GM21447 (cell line): Measurements from ENCODE around the gene OR7G2.

Source experiments
- ATAC-seq: cut with Tn5 transposase; IDR thresholded peaks from one replicate; pipeline ENCODE4 v1.9.1; 2021; ENCODE audit not compliant: unreplicated experiment

Gene OR7G2

DNA sequence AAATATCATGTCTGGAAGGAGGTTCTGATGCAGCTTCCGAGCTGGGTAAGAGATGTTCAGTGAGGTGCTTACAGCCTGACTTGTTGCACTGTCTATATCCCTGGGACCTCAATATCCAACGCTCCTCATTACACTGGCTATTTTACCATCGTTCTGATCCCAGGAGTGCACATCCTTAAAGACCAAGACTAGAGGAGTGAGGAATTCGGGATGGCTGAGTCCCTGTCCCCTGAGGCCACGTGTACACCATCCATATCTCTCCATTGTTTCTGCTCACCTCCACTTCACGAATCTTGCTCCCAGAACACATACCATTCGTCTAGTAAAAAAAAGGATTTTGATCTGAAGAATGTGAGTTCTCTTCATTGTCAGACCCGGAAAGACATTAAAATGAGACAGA, at the start of gene OR7G2:
TSS of gene OR7G2 (minus strand) at position 101 of the 400 bp plus-strand sequence. CDS start 4,232 bp downstream, outside the sequence.
- ATAC-seq, result no peak

DNA sequence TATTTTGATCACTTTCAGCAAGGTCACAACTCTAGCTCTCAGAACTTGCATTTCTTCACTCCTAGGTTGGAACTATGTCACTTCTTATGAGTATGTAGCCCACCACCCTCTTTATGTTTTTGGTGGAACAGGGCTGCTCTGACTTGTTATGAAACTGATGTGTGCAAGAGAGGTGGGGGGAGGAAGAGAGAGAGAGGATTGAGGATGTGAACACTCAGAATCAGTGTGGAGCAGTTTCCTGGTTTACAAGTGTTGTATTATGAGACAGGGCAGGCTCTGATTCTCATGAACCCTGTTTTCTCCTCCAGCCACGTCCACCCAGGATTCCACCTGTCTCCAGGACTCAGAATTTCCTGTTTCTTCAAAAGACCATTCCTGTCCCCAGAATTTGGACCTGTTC, 49.0 kb upstream of the OR7G2 start:
- ATAC-seq, result no peak

DNA sequence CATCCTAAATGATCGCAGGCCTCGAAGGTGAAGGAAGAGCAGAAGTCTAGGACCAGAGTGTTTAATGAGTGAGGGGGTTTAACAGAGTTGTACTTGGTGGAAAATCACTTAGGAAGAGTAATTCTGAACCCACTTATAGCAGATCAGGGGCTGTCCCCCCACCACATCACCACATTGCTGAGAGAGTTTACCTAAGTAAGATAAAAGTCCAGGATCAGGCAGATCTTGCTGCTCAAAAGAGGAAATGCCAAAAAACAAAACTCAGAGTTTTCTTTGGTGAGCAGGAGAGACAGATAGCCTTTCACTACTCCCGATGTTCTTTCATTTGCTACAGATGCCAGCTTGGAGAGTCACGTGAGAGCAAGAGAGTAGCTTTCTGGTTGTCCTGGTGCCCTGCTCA, 48.3 kb upstream of the OR7G2 start:
- no peak for ATAC-seq

DNA sequence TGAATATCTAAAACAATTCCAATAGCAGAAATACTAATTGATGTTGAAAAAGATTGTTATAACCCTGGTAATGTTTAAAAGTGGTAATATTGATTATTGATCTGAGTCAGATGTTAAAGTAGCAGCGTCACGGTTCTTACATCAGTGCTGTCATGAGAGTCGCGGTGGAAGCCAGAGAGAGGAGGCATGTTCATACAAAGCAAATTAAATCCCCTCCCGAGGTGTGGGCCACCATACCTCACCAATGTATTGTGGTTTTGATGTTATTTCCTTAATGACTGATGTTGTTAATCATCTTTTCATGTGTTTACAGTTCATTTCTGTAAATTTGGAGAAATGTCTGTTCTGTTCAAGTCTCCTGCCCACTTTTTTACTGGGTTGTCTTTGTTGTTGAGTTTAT, 44.1 kb upstream of the OR7G2 start:
- ATAC-seq, result no peak

DNA sequence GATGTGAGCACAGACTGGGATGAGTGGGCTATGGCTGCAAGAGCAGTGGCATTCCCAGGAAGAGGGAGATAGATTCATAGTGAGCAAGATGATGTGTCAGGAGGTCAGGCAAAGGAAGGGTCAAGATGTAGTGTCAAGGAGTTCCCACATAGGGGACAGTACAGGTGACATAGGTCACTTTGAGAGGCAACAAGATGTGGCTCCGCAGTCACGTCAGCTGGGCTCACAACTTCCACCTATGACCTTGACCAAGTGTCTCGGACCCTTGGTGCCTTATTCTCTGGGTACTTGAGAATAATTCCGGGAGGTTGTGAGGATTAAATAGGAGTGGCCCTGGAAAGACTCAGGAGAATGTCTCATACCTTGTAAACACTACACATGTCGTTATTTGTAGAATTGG, 43.4 kb upstream of the OR7G2 start:
- ATAC-seq, result no peak

DNA sequence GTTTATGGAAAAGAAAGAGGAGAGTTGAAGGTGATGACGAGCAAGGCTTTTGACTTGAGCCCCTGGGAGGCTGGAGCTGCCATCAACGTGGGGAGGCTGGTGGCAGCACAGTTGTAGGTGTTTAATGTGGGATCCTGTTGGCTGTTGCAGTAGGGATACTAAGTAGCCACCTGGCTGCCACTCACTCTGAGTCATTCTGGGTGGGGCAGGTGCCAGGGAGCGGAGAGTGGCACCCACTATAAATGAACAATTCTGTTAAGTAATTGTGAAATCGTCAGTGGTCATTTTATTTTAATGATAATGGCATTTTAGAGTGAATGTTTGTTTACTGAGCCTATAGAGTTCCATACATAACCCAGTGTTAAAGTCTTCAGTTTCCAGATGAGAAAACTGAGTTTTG, 42.7 kb upstream of the OR7G2 start:
- no peak for ATAC-seq

DNA sequence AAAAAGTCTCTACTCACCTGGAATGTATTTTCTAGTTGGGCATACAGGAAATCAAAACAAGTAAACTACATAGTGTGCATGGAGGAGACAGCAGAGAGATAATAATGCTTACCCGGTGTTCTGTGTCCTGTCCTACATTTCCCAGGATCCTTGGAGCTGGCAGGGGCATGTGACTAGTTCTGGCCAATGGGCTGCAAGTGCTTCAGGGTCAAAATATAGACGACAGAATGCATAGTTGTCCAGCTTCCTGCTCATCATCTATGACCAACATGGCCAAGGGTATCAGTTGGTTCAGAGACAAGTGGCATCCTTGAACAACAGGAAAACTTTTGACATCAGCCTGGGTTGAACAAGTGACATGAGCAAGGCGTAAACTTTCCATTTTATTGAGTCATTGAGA, 41.4 kb upstream of the OR7G2 start:
- ATAC-seq, result no peak

DNA sequence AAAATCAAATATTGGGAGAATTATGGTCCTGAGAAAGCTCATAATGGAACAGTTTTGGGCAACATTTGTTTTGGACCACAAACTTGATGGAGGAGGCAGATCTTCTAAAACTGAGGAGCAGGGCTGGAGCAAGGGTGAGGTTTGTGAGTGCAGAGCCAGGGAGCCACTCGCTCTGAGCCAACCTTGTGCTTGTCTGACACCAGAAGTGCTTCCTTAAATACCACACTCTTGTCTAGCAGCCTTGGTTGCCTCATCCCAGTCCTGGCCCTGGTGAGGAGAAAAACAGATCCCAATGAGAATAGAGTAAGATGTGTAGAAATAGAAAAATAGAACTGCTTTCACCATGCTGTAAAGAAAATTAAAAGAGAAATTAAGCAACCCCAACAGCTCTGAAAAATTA, 39.6 kb upstream of the OR7G2 start:
- no peak for ATAC-seq

DNA sequence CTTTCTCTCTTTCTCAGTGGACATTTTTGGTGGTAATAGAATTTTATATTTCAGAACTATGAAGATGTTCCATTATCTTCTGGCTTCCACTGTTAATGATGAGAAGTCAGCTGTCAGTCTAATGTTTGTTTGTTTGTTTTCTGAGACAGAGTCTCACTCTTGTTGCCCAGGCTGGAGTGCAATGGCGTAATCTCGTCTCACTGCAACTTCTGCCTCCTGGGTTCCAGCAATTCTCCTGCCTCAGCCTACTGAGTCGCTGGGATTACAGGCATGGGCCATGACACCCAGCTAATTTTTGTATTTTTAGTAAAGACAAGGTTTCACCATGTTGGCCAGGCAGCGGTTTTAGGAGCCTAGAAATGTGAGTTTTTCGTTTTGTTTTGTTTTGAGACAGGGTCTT, 37.6 kb upstream of the OR7G2 start:
- ATAC-seq, result no peak

DNA sequence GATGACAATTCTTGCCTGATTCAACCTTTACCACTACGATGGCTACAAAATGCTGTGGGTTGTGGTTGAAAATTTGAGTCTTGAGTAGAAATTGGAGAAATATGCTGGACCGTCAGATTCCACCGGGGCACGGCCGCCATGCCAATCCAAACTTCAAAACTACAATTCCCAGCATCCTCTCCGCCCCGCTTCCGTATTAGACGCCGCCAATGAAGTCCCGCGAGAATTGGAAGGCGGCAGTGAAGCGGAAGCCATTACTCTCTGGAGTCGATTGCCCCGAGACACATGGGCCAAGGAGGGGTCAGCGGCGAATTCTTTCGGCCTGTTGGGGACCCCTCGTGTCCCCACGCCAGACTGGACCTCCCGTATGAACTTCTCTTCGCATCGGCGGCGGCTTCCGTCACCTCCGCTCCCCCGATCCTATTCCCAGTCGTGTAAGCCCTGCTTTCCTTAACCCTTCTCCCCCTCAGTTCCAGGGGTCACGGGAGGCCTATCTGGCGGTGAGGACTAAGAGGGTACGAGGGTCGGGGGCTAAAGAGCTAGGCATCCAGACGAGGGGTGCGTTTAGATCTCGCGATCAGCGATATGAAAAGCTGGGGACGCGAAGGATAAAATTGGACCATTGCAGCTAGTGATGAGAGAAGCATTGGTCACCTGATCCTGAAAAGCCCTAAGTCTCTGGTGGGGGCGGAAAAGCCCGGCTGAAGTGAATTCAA, 33.0 kb upstream of the OR7G2 start, which contains the start of gene ZNF317:
TSS of gene ZNF317 (plus strand) at position 239 of the 716 bp plus-strand sequence. CDS start 15,620 bp downstream, outside the sequence.
- peak; percentile 95 for ATAC-seq

DNA sequence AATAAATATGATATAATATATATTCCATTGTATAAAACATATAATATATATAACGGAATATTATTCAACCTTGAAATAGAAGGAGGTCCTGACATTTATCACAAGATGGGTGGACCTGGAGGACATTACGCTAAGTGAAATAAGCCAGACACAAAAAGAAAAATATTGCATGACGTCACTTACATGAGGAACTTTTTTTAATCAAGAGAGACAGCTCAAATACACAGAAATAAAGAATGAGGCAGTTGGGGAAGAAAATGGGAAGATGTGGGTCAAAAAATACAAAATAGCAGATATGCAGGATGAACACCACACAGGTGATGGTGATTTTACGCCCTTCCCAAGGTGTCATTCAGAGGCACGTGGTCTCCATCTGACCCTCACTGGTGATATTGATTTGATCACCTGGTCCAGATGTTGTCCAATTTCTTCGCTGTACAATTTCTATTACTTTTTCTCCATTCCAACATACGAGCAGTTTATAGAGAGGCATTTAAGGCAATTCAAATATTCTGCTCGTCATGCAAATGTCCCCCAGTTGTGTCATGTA, 32.4 kb upstream of the OR7G2 start:
- ATAC-seq, result peak; percentile 22

DNA sequence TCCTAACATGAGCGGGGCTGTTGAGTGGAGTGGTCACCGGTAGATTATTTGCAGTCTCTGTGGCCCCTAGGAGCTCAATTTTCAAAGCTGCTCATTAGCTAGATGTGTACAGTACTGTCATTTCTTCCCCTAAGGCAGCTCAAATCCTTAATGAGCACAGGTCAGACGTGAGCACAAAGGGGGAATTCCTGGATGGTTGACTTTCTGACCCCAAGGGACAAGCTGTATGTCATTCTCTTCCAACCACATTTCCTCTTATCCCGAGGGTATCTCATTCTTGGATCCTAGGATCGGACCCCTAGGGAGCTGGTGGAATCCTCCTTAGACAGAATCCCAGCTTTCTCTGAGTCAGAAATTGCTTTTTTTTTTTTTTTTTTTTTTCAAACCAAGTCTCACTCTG, 25.1 kb upstream of the OR7G2 start:
- ATAC-seq, result no peak

DNA sequence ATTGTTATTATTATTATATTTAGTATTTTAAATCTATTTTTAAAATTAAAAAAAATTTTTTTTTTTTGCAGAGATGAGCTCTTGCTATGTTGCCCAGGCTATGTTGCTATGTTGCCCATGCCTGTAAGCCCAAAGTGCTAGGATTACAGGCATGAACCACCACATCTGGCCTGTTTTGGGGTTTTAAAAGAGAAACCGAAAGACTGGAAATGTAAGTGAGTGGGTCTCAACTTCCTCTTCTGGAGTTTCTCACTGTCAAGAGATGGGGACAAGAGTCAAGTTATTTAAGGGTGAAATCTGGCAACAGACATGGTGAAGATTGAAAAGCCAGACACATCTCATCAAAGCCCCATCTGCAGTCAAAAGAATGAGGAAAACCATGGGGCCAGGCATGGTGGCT, 23.7 kb upstream of the OR7G2 start:
- ATAC-seq, result no peak

DNA sequence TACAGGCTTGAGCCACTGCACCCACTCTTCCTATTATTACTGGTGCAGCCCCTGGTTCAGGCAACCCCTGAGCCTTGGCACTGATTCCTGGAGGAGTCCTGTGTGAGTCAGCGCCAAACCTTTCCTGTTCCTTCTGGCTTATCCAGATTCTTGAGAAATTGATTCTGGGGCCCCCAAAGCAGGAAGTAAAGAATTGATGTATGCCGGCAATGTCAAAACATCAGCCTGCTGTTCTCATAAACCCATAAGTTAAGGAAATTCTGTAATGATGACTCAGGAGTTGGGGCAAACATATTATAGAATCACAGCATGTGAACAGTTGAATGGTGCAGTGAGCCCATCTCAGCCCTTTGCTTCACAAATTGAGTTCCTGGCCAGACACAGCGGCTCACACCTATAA, 20.9 kb upstream of the OR7G2 start:
- ATAC-seq, result no peak

DNA sequence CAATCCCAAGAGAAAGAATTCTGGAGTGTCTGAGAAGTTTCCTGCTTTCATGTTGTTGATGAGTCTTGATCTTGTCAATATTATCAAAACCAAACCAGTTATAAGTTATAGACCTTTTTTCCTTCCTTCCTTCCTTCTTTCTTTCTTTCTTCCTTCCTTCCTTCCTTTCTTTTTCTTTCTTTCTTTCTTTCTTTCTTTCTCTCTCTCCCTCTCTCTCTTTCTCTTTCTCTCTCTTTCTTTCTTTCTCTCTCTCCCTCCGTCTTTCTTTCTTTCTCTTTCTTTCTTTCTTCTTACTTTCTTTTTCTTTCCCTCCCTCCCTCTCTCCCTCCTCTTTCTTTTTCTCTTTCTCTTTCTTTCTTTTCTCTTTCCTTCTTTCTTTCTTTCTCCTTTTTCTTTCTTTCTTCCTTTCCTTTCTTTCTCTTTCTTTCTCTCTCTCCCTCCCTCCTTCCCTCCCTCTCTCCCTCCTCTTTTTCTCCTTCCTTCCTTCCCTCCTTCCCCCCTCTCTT, 19.7 kb upstream of the OR7G2 start, which contains the start of gene OR7G3:
TSS of gene OR7G3 (minus strand) at position 51 of the 506 bp plus-strand sequence. CDS start at position 51, 0 bp downstream.
- no peak for ATAC-seq

DNA sequence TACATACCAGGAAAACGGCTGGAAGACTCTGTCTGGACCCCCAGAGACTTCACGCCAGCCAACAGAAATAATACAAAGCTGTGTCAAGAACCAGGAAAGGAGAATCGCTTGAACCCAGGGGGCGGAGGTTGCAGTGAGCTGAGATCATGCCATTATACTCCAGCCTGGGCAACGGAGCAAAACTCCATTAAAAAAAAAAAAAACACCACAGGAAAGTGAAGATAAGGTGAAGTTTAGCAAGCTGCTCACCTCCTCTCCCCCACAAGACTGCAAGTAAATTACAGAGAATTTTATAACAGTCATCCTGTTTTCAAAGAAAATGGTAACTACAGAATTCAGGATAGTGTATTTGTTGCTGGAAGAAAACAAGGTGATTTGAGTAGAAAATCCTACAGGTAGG, 9.3 kb upstream of the OR7G2 start:
- no peak for ATAC-seq

DNA sequence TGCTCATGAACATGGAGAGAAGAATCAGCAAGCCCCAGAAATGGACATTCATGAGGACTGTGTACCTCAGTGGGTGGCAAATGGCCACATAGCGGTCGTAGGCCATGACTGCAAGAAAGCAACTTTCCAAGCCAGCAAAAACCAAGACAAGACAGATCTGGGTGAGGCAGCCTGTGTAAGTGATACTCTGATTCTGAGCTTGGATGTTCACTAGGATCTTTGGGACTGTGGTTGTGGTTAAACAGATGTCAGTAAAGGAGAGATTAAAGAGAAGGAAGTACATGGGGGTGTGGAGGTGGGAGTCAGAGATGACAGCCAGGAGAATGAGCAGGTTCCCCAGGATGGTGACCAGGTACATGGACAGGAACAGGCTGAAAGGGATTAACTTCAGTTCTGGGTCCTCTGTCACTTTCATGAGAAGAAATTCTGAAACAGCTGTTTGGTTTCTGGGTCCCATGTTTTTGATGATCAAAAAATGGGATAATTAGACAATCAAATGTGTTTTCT, 8.1 kb upstream of the OR7G2 start, which contains the start of gene OR7G1:
TSS of gene OR7G1 (minus strand) at position 457 of the 507 bp plus-strand sequence. CDS start at position 457, 0 bp downstream.
- no peak for ATAC-seq

DNA sequence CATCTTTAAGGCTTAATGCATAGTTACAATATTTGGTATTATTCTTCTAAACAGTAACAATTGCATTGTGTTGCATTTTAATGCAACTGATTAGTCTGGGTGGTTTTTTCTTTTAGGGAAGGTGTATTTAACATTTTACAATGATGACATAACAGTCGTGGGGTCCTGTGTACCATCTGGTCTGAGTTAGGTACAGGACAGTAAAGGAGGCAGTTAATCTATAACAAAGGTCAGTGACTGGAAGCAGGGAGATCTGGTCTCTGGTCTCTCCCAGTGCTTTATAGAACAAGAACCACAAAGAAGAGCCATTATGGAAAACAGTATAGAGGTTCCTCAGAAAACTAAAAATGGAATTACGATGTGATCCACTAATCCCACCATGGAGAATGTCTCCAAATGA, 2.7 kb upstream of the OR7G2 start:
- ATAC-seq, result no peak

DNA sequence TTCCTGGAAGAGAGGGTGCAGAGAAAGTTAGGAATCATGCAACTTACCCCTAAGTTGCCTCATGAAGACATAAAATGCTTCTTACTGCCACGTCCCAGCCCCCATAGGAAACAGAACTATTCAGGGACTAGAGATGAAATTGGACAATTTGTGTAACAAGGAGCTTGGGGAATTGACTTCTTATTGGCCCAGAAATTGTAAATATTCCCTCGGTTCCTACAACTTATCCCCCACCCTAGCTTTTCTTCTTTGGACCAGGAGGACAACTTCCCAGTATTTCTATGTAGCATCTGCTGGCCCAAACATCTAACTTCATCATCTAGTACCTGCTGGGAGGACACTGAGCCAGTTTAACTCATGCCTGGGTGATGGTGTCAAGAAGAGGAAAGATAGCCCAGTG, 20.5 kb downstream of the OR7G2 start, which contains the start of gene OR1M1:
TSS of gene OR1M1 (plus strand) at position 301 of the 400 bp plus-strand sequence. CDS start 6,184 bp downstream, outside the sequence.
- no peak for ATAC-seq

DNA sequence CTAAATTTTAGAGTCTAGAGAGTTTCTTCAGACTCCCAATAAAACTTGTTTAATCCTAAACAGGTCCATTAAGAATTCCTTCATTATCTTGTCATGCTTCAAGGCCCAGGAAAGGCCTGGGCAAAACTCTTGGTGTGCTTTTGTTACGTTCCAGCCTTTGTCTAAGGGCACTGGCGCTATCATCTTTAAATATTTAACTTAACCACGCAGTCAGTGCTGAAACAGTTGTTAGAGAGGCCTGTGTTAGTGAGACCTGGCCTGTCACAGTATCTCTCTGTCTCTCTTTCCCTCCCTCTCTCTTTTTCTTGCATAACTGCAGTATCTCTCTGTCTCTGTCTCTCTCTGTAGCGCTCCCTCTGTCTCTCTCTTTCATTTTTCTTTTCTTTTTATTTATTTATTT, 28.6 kb downstream of the OR7G2 start:
- ATAC-seq, result no peak

DNA sequence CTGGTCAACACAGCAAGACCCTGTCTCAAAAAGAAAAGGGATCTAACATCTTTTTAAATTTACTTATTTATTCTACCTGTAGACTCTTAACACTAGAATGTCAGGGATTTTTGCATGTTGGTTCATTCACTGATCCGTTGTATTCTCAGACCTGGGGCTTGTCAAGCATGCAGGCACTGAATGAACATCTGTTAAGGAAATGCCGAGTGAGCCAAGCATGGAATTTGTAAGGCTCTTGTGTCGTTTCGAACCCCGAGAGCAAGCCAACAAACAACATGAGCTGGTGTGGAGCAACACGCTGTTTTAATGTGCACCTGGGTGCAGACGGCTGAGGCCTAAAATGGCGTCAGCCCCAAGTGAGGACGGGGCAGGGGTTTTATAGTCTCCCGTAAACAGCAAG, 30.4 kb downstream of the OR7G2 start:
- no peak for ATAC-seq
